Nephron (organoid): ENCODE measurements around the gene LEFTY1.

Experiments
- H3K27ac Mint-ChIP-seq, 3 experiments: 2 replicates each; pipeline ENCODE4 v1.8.0; 2020; ENCODE audit warnings: mixed read lengths in 3 of 3, mild to moderate bottlenecking in 2 of 3, moderate library complexity in 1 of 3
- H3K27me3 Mint-ChIP-seq: 2 replicates; pipeline ENCODE4 v1.8.0; 2021; ENCODE audit warnings: low read depth, mild to moderate bottlenecking, moderate library complexity, mixed read lengths
- H3K36me3 Mint-ChIP-seq: 2 replicates; pipeline ENCODE4 v1.8.0; 2020; ENCODE audit warnings: low read depth, mixed read lengths
- H3K4me1 Mint-ChIP-seq: 2 replicates; pipeline ENCODE4 v1.8.0; 2020; ENCODE audit warnings: mixed read lengths
- H3K4me3 Mint-ChIP-seq, 3 experiments: 2 replicates each; pipeline ENCODE4 v1.8.0; 2020; ENCODE audit warnings: mild to moderate bottlenecking in 3 of 3, mixed read lengths in 3 of 3, moderate library complexity in 2 of 3
- H3K9me3 Mint-ChIP-seq: 2 replicates; pipeline ENCODE4 v1.8.0; 2020; ENCODE audit warnings: mixed read lengths
- CTCF ChIP-seq, 3 experiments: fragments of 200-600 bp; sonication (generic); IDR thresholded peaks; one replicate each; pipeline ENCODE4 v1.5.0; 2021; ENCODE audit warnings: antibody characterized with exemption in 3 of 3; ENCODE audit not compliant: unreplicated experiment in 3 of 3

Gene LEFTY1

GRCh38 chr1:225906467-225906866, 17.5 kb upstream of the LEFTY1 start:
- Mint-ChIP-seq H3K27ac (no peak overlapping the region), H3K4me1 (no peaks in the 10 kb centered on the region), H3K27me3 (no peaks in the 10 kb centered on the region), H3K36me3 (no peaks in the 10 kb centered on the region), H3K9me3 (no peaks in the 10 kb centered on the region), H3K4me3 (no peak overlapping the region)
- no peak for TF ChIP-seq CTCF (IDR thresholded peaks at IDR 0.05; ENCODE audit: unreplicated experiment in 3 of 3)

- no peak overlapping the region for H3K27ac Mint-ChIP-seq
- no peaks in the 10 kb centered on the region for H3K36me3 Mint-ChIP-seq
- no peak for TF ChIP-seq CTCF (IDR thresholded peaks at IDR 0.05; ENCODE audit: unreplicated experiment in 3 of 3)
- no peaks in the 10 kb centered on the region for H3K4me1 Mint-ChIP-seq
- H3K4me3 Mint-ChIP-seq, result no peak overlapping the region
- H3K9me3 Mint-ChIP-seq, result no peaks in the 10 kb centered on the region
- no peaks in the 10 kb centered on the region for H3K27me3 Mint-ChIP-seq
Observed at GRCh38 chr1:225903623-225904022, 14.7 kb upstream of the LEFTY1 start.

- no peak for TF ChIP-seq CTCF (IDR thresholded peaks at IDR 0.05; ENCODE audit: unreplicated experiment in 3 of 3)
Observed at GRCh38 chr1:225899044-225899925, 10.3 kb upstream of the LEFTY1 start.

GRCh38 chr1:225897595-225898514, 8.9 kb upstream of the LEFTY1 start:
- Mint-ChIP-seq H3K9me3 (no peaks in the 10 kb centered on the region), H3K36me3 (no peaks in the 10 kb centered on the region), H3K27me3 (no peaks in the 10 kb centered on the region), H3K27ac (no peak overlapping the region), H3K4me3 (no peak overlapping the region), H3K4me1 (no peaks in the 10 kb centered on the region)
- TF ChIP-seq CTCF (IDR thresholded peaks at IDR 0.05; ENCODE audit: unreplicated experiment in 3 of 3), result no peak

More at GRCh38 chr1:225899044-225899925, 10.3 kb upstream of the LEFTY1 start:
- Mint-ChIP-seq H3K4me3 (no peak overlapping the region), H3K27me3 (no peaks in the 10 kb centered on the region), H3K27ac (no peak overlapping the region), H3K4me1 (no peaks in the 10 kb centered on the region), H3K36me3 (no peaks in the 10 kb centered on the region), H3K9me3 (no peaks in the 10 kb centered on the region)

GRCh38 chr1:225896937-225897549, 8.1 kb upstream of the LEFTY1 start:
- H3K9me3 Mint-ChIP-seq, result no peaks in the 10 kb centered on the region
- H3K4me3 Mint-ChIP-seq, result no peak overlapping the region

More at GRCh38 chr1:225896937-225897549, 8.1 kb upstream of the LEFTY1 start:
- no peaks in the 10 kb centered on the region for H3K27me3 Mint-ChIP-seq
- H3K4me1 Mint-ChIP-seq, result no peaks in the 10 kb centered on the region
- H3K36me3 Mint-ChIP-seq, result no peaks in the 10 kb centered on the region
- TF ChIP-seq CTCF (IDR thresholded peaks at IDR 0.05; ENCODE audit: unreplicated experiment in 3 of 3), result no peak
- no peak overlapping the region for H3K27ac Mint-ChIP-seq
